Astrocyte of the spinal cord (primary cell): ENCODE data around the gene GLB1L2.

Experiments used
- DNase-seq: peaks from one replicate; pipeline ENCODE4 v3.0.0; 2011; ENCODE audit warnings: low read depth, low spot score
- H3K4me3 ChIP-seq: 2 replicates; pipeline ENCODE4 v1.5.1; 2011; ENCODE audit warnings: low read depth, mild to moderate bottlenecking, low read length, moderate library complexity
- in situ Hi-C: cut with HindIII; loops from 2 replicates; pipeline ENCODE4 v1.10.0; 2017; ENCODE audit warnings: low sequenced_read_pairs
- TF ChIP-seq, protein P1 (sequence below): IDR thresholded peaks from 2 replicates; pipeline ENCODE4 v1.5.1; 2012; ENCODE audit warnings: low read depth, mild to moderate bottlenecking, low read length, inconsistent platforms

The GLB1L2 gene

DNA sequence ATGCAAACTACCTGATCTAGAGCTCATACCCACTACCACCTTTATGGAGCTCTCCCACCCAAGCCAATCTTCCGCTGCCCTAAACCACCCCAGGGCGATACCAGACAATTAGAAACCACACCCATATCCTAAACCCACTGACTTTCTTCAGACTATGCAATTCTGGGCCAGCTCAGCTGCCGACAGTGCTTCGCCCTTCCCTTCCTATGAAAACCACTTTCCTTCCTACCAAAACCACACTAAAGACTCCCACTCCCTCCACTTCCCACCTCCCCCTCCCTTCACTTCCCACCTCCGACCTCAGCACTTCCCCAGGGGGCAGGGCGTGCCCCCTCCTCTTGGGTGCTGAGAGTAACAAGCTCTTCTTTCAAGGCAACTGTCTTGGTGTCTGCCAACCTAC, 55.2 kb downstream of the GLB1L2 start:
- in situ Hi-C loops = no loop called here

DNA sequence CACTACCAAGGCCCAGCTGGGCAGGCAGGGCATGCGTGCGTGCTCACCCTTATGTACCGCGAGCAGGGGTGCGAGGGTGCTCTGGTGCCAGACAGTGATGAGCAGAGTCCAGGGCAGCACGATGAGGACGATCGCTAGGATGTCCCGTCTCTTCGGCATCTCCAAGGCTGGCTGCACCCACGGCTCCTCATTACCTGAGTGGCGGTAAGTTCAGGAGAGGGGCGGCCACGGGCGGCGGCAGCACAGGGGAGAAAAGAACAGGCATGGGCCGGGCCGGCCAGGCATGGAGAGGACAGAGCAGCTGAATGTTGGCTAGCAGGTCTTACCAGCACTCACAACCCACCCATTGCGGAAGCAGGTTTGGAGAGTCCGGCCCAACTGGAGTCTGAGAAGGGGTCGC, 55.7 kb downstream of the GLB1L2 start:
- no peak overlapping the region for H3K4me3 ChIP-seq
- TF ChIP-seq, protein P1, sequence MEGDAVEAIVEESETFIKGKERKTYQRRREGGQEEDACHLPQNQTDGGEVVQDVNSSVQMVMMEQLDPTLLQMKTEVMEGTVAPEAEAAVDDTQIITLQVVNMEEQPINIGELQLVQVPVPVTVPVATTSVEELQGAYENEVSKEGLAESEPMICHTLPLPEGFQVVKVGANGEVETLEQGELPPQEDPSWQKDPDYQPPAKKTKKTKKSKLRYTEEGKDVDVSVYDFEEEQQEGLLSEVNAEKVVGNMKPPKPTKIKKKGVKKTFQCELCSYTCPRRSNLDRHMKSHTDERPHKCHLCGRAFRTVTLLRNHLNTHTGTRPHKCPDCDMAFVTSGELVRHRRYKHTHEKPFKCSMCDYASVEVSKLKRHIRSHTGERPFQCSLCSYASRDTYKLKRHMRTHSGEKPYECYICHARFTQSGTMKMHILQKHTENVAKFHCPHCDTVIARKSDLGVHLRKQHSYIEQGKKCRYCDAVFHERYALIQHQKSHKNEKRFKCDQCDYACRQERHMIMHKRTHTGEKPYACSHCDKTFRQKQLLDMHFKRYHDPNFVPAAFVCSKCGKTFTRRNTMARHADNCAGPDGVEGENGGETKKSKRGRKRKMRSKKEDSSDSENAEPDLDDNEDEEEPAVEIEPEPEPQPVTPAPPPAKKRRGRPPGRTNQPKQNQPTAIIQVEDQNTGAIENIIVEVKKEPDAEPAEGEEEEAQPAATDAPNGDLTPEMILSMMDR = no peak
- in situ Hi-C loops = no loop called here
- DNase-seq = no peak

More for the DNA sequence above, 55.2 kb downstream of the GLB1L2 start:
- no peak for DNase-seq
- TF ChIP-seq, protein P1 = no peak
- H3K4me3 ChIP-seq = no peak overlapping the region

DNA sequence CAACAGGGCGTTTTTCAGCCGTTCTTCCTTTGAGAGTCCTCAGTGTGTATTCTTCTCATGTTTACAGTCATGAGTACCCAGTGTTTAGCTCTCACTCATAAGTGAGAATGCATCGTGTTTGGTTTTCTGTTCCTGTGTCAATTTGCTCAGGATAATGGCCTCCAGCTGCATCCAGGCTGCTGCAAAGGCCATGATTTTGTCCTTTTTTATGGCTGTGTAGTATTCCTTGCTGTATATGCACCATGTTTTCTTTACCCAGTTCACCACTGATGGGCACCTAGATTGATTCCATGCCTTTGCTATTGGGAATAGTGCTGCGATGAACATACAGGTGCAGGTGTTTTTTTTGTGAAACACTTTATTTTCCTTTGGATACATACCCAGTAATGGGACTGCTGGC, 56.8 kb downstream of the GLB1L2 start:
- in situ Hi-C loops = no loop called here
- no peak for DNase-seq
- H3K4me3 ChIP-seq = no peak overlapping the region
- TF ChIP-seq, protein P1 = no peak

DNA sequence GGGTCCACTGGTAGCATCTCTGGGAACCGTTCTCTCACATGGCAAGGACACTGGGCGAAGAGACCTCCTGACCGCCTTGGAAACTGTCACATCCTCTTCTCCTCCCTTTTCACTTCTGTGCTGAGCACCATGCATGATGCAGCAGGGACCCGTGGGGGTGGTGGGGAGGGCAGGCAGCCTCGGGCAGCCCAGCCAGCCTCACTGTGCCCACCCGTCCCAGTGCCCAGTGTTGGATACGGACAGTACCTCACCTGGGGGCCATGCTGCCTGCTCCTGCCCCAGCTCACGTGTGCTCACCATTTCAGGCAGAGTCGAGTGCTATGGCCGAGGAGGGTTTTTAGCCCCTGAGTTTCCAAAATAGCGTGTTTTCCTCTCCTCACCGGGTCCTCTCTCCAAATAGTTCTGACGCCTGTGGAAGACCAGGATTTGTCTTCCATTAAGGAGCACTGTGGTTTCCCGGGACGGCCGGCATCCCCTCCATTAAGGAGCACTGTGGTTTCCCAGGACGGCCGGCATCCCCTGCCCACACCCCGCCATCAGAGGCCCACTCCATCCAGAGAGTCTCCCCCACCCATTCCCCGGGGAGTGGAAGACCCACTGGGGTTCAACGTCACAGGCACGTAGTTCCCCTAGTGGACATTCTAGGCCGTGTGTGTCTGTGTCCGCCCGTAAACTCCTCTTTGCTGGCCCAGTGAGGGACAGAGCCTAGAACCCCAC, 57.8 kb downstream of the GLB1L2 start:
- no peak overlapping the region for H3K4me3 ChIP-seq
- TF ChIP-seq, protein P1 = no peak
- DNase-seq = no peak
- in situ Hi-C loops = no loop called here

DNA sequence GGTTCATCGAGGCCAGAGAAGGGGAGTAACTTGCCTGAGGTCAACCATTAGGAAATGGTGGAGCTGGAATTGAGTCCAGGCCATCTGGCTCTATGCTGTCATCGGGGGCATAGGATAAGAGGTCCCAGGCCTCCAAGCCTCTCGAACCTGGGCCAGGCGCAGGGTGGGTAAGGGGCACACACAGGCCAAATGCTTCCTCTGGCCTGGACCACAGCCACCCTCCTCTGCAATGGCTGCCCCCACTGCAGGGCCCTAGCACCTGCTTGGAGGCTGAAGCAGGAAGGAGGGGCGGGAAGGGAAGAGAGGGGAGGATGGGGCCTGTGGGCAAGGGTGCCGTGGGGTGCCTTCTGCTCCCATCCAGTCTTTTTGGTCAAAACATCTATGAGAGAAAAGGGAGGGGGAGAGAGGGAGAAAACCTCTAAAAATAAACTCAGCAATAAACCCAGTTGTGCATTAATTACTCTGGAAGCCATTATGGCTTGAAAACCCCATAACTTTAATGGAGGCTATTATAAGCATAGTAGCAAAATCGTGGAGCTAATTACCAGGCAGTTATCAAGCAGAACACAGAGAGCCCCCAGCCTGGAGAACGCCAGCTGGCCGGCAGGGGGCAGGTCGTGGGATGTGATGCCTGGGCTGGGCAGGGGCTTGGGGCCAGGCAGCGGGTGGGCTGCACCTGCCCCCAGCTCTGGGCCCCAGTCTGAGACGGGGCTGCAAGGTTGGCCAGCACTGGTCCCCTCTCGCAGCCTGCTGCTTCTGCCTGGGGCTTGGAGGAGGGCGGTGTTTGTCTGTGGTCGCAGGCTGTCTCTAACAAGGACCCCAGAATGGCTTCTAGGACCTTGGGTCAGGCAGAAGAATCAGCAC, 59.1 kb downstream of the GLB1L2 start:
- H3K4me3 ChIP-seq = no peak overlapping the region
- in situ Hi-C loops = no loop called here
- DNase-seq = no peak
- TF ChIP-seq, protein P1 = no peak

DNA sequence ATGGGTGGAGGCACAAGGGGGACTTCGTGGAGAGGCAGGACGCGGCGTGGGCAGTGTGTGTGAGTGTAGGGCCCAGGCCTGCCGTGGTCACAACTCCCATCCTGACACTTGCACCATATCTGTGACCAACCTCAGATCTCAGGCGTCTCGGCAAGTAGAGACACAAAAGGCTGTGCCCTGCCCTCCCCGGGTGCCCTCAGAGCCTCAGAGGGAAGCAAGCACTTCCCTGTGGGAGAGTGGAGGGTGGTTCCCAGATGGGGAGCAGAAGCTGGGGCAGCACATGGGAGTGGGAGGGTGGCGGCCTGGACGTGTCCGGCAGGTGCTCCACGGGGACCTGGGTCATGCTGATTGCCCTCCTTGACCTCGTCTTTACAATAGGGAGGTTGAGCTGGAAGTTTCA, 59.9 kb downstream of the GLB1L2 start:
- TF ChIP-seq, protein P1 = no peak
- no peak for DNase-seq
- in situ Hi-C loops = no loop called here
- no peak overlapping the region for H3K4me3 ChIP-seq
